SK-N-SH treated with all-trans-retinoic acid at 6 μM for 48 hours (cell line): ENCODE measurements around the gene WT1.

Source experiments
- ATAC-seq: fragments of 200-7000 bp; cut with Tn5 transposase; 3 replicates; pipeline ENCODE4 v1.9.1; 2020; ENCODE audit warnings: mild to moderate bottlenecking, moderate library complexity
- ARNTL ChIP-seq: fragments of 450-650 bp; formaldehyde crosslinking; IDR thresholded peaks from 2 replicates; pipeline ENCODE4 v1.5.0; 2020; ENCODE audit warnings: low read depth, mild to moderate bottlenecking, moderate library complexity, borderline replicate concordance
- BACH2 ChIP-seq: fragments of 250-450 bp; sonication (Bioruptor Pico); IDR thresholded peaks from 2 replicates; pipeline ENCODE4 v1.9.0; 2021; ENCODE audit warnings: mild to moderate bottlenecking, borderline replicate concordance
- CREB5 ChIP-seq: fragments of 250-450 bp; sonication (Bioruptor Pico); IDR thresholded peaks from 2 replicates; pipeline ENCODE4 v1.5.1; 2020; ENCODE audit warnings: low read depth, mild to moderate bottlenecking, moderate library complexity
- CSDC2 ChIP-seq: fragments of 250-450 bp; sonication (Bioruptor Pico); IDR thresholded peaks from 2 replicates; pipeline ENCODE4 v1.5.0; 2020; ENCODE audit warnings: mild to moderate bottlenecking, moderate library complexity
- CSRNP3 ChIP-seq: fragments of 250-450 bp; sonication (Bioruptor Pico); IDR thresholded peaks from 2 replicates; pipeline ENCODE4 v1.5.1; 2021; ENCODE audit warnings: mild to moderate bottlenecking, moderate library complexity
- ESRRG ChIP-seq: fragments of 250-450 bp; sonication (Bioruptor Pico); IDR thresholded peaks from 2 replicates; pipeline ENCODE4 v1.6.1; 2021; ENCODE audit warnings: mild to moderate bottlenecking
- GLIS3 ChIP-seq: fragments of 250-450 bp; sonication (Bioruptor Pico); IDR thresholded peaks from 2 replicates; pipeline ENCODE4 v1.5.0; 2020; ENCODE audit warnings: mild to moderate bottlenecking, moderate library complexity
- ISL1 ChIP-seq: fragments of 250-450 bp; sonication (Bioruptor Pico); IDR thresholded peaks from 2 replicates; pipeline ENCODE4 v2.1.2; 2022; ENCODE audit warnings: mild to moderate bottlenecking, moderate library complexity
- OSR1 ChIP-seq: fragments of 250-450 bp; sonication (Bioruptor Pico); IDR thresholded peaks from 2 replicates; pipeline ENCODE4 v1.8.0; 2022; ENCODE audit warnings: moderate library complexity, mild to moderate bottlenecking, inconsistent platforms
- PATZ1 ChIP-seq: fragments of 250-450 bp; sonication (Bioruptor Pico); IDR thresholded peaks from 2 replicates; pipeline ENCODE4 v1.8.0; 2020; ENCODE audit warnings: mild to moderate bottlenecking, moderate library complexity, borderline replicate concordance
- POU6F1 ChIP-seq: fragments of 250-450 bp; sonication (Bioruptor Pico); IDR thresholded peaks from 2 replicates; pipeline ENCODE4 v1.8.0; 2021; ENCODE audit warnings: low read depth, mild to moderate bottlenecking, moderate library complexity, borderline replicate concordance
- PPARA ChIP-seq: fragments of 250-450 bp; sonication (Bioruptor Pico); IDR thresholded peaks from 2 replicates; pipeline ENCODE4 v1.5.0; 2020; ENCODE audit warnings: mild to moderate bottlenecking, borderline replicate concordance
- SNAI2 ChIP-seq: fragments of 250-450 bp; sonication (Bioruptor Pico); IDR thresholded peaks from 2 replicates; pipeline ENCODE4 v1.5.0; 2020; ENCODE audit warnings: mild to moderate bottlenecking, moderate library complexity
- TCF4 ChIP-seq: fragments of 250-450 bp; sonication (Bioruptor Pico); IDR thresholded peaks from 2 replicates; pipeline ENCODE4 v1.8.0; 2021; ENCODE audit warnings: mild to moderate bottlenecking, moderate library complexity, borderline replicate concordance
- TOX ChIP-seq: fragments of 250-450 bp; sonication (Bioruptor Pico); IDR thresholded peaks from 2 replicates; pipeline ENCODE4 v1.8.0; 2021; ENCODE audit warnings: mild to moderate bottlenecking, moderate library complexity, borderline replicate concordance
- ZC3H10 ChIP-seq: fragments of 250-450 bp; sonication (Bioruptor Pico); IDR thresholded peaks from 2 replicates; pipeline ENCODE4 v1.5.1; 2021; ENCODE audit warnings: mild to moderate bottlenecking, moderate library complexity
- ZFP3 ChIP-seq: fragments of 250-450 bp; sonication (Bioruptor Pico); IDR thresholded peaks from 2 replicates; pipeline ENCODE4 v1.5.0; 2020; ENCODE audit warnings: mild to moderate bottlenecking, moderate library complexity
- ZFP30 ChIP-seq: fragments of 450-650 bp; formaldehyde crosslinking; IDR thresholded peaks from 2 replicates; pipeline ENCODE4 v1.5.0; 2022; ENCODE audit warnings: mild to moderate bottlenecking, moderate library complexity
- ZNF565 ChIP-seq: fragments of 450-650 bp; formaldehyde crosslinking; conservative IDR thresholded peaks from 2 replicates; pipeline ENCODE4 v1.5.0; 2020; ENCODE audit warnings: low read depth, mild to moderate bottlenecking, moderate library complexity
- ZNF70 ChIP-seq: fragments of 450-650 bp; formaldehyde crosslinking; IDR thresholded peaks from 2 replicates; pipeline ENCODE4 v1.5.0; 2020; ENCODE audit warnings: mild to moderate bottlenecking, moderate library complexity
- ZNF8 ChIP-seq: fragments of 450-650 bp; formaldehyde crosslinking; IDR thresholded peaks from 2 replicates; pipeline ENCODE4 v1.5.0; 2020; ENCODE audit warnings: mild to moderate bottlenecking, moderate library complexity

Gene WT1

GRCh38 chr11:32435511-32435941 lies at the start of gene WT1:
TSS of gene WT1 (minus strand) at chr11:32435539.
- ATAC-seq, result no peak
- TF ChIP-seq PPARA (no peak), SNAI2 (CRISPR knock-in tag) (no peak), GLIS3 (CRISPR knock-in tag) (no peak), ESRRG (CRISPR knock-in tag) (no peak), BACH2 (CRISPR knock-in tag) (no peak)

GRCh38 chr11:32479291-32479690 lies 44.0 kb upstream of the WT1 start:
- ATAC-seq, result no peak
- TF ChIP-seq ZNF565 (no peak), PATZ1 (CRISPR knock-in tag) (no peak), BACH2 (CRISPR knock-in tag) (no peak), POU6F1 (CRISPR knock-in tag) (no peak)
- TF ChIP-seq, all 23 proteins: peak for 0

GRCh38 chr11:32478277-32478731 lies 43.0 kb upstream of the WT1 start:
- ATAC-seq, result no peak
- TF ChIP-seq PATZ1 (CRISPR knock-in tag), result no peak
- no peak for TF ChIP-seq ZFP30 (CRISPR knock-in tag)
- TF ChIP-seq ZNF70 (CRISPR knock-in tag), result no peak
- no peak for TF ChIP-seq CSDC2
- TF ChIP-seq ZNF8 (CRISPR knock-in tag), result no peak
- TF ChIP-seq ISL1 (CRISPR knock-in tag), result no peak
- TF ChIP-seq ZC3H10 (CRISPR knock-in tag), result no peak
- no peak for TF ChIP-seq BACH2 (CRISPR knock-in tag)
- TF ChIP-seq ZFP3 (CRISPR knock-in tag), result no peak
- no peak for TF ChIP-seq OSR1 (CRISPR knock-in tag)
- TF ChIP-seq CSRNP3 (CRISPR knock-in tag), result no peak
- no peak for TF ChIP-seq ARNTL (CRISPR knock-in tag)
- TF ChIP-seq TCF4 (CRISPR knock-in tag), result no peak
- TF ChIP-seq CREB5 (CRISPR knock-in tag), result no peak
- no peak for TF ChIP-seq TOX (CRISPR knock-in tag)
- TF ChIP-seq, all 23 proteins: peak for 0

- no peak for ATAC-seq
- TF ChIP-seq ZC3H10 (CRISPR knock-in tag) (no peak), ZNF70 (CRISPR knock-in tag) (no peak), ZFP3 (CRISPR knock-in tag) (no peak), PATZ1 (CRISPR knock-in tag) (no peak)
Measured at GRCh38 chr11:32473282-32473909, 38.1 kb upstream of the WT1 start.
